ENCODE measurements around the gene ANKRD52. TPM values are rescaled to one million over a fixed set of nuclear protein-coding genes. Genes with fewer than 3 reads are reported as not detected.

ANKRD52 gene
- total and polyA plus RNA-seq, 10 of the 15 experiments (the other 5 are each of a cell fraction or from before 2014, with no cell fraction given): 0.90 to 55.3 (median 16.1) TPM

- TF ChIP-seq NFIC (IDR thresholded peaks at IDR 0.05; ENCODE audit: low read depth, low read length) (no peak), KLF5 (IDR thresholded peaks at IDR 0.05; ENCODE audit: partially characterized antibody) (no peak), ZBED1 (IDR thresholded peaks at IDR 0.05; ENCODE audit: borderline replicate concordance) (no peak), CUX1 (IDR thresholded peaks at IDR 0.05; ENCODE audit: insufficient replicate concordance, low read depth, low read length) (no peak), PAX8 (IDR thresholded peaks at IDR 0.05) (no peak), ZBTB40 (IDR thresholded peaks at IDR 0.05; ENCODE audit: borderline replicate concordance) (peak; percentile 85; the same call in 1 of the 2 replicates), ESRRA (IDR thresholded peaks at IDR 0.05; ENCODE audit: low read length) (no peak), BACH1 (IDR thresholded peaks at IDR 0.05; ENCODE audit: borderline replicate concordance) (no peak; the same call in 1 of the 2 replicates), POLR2AphosphoS5 (IDR thresholded peaks at IDR 0.05; ENCODE audit: low read length) (peak; percentile 90), CBX3 (IDR thresholded peaks at IDR 0.05; ENCODE audit: borderline replicate concordance, low read depth) (no peak), STAT1 (conservative IDR thresholded peaks at IDR 0.05) (no peak), SMC3 (IDR thresholded peaks at IDR 0.05; ENCODE audit: borderline replicate concordance, low read length) (no peak), ZSCAN29 (IDR thresholded peaks at IDR 0.05) (peak; percentile 93), EZH2 (IDR thresholded peaks at IDR 0.05; ENCODE audit: borderline replicate concordance, control insufficient read depth, low read depth, low read length) (no peak), ZNF687 (IDR thresholded peaks at IDR 0.05) (peak; percentile 49; the same call in 1 of the 2 replicates)
Measured at GRCh38 chr12:56221757-56222530, 36.2 kb downstream of the ANKRD52 start, which contains the start of gene RNF41 (continued).

Data from GM12878 (cell line).